GM12892 (cell line): ENCODE measurements around the gene MACC1.

Experiments used
- POLR2A ChIP-seq: IDR thresholded peaks from 2 replicates; pipeline ENCODE4 v1.6.1; 2011; ENCODE audit warnings: low read depth, low read length, control low read depth
- POLR2AphosphoS5 ChIP-seq: IDR thresholded peaks from 2 replicates; pipeline ENCODE4 v1.6.1; 2011; ENCODE audit warnings: low read depth, low read length, control low read depth
- TAF1 ChIP-seq: IDR thresholded peaks from 2 replicates; pipeline ENCODE4 v1.6.1; 2011; ENCODE audit warnings: low read depth, mild to moderate bottlenecking, control low read depth, low read length, borderline replicate concordance

DNA sequence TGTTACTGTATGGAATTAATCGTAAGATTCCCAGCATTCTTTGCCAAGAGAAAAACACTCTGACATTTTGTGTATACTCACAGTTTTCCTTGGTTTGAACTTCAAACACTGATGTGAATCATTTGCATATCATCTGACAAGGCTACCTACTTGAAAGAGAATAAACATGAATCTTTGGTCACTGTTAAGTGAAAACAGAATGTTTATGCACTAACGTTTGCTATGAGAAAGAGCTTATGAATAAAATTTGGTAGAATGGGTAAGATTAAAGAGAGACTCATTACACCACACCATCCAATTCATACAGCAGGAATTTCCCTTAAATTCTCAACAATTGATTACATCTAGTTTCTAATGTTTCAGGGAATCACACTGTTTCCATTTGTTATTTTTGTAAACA is 46.6 kb downstream of the MACC1 start:
- TF ChIP-seq POLR2A (no peak), POLR2AphosphoS5 (no peak), TAF1 (no peak)
